T-helper 2 cell (primary cell): ENCODE data around the gene RALGAPB.
"Not testable (repeated sequence)": the region's sequence is repeated elsewhere in the genome, so short reads cannot be mapped to it uniquely, and the experiment has no call there.

Source experiments
- DNase-seq, 5 experiments: peaks; one replicate each; pipeline versions ENCODE4 v3.0.0 to v3.0.0-alpha.2; 2012 to 2022

The RALGAPB gene

GRCh38 chr20:38497246-38497935 lies 24.7 kb downstream of the RALGAPB start:
- DNase-seq = no peak

GRCh38 chr20:38498909-38499308 lies 26.3 kb downstream of the RALGAPB start:
- no peak for DNase-seq

GRCh38 chr20:38499366-38499765 lies 26.7 kb downstream of the RALGAPB start:
- no peak for DNase-seq

GRCh38 chr20:38501858-38502436 lies 29.3 kb downstream of the RALGAPB start:
- DNase-seq = no peak

GRCh38 chr20:38504368-38505090 lies 31.9 kb downstream of the RALGAPB start:
- no peak for DNase-seq

GRCh38 chr20:38505091-38505455 lies 32.4 kb downstream of the RALGAPB start:
- no peak for DNase-seq

- DNase-seq = not testable (repeated sequence)
These were observed 39.1 kb downstream of the RALGAPB start for GRCh38 chr20:38511726-38512125.

GRCh38 chr20:38514185-38514584 lies 41.5 kb downstream of the RALGAPB start:
- no peak for DNase-seq

- no peak for DNase-seq
These were observed 42.3 kb downstream of the RALGAPB start for GRCh38 chr20:38514947-38515346.

- DNase-seq = no peak
These were observed 43.0 kb downstream of the RALGAPB start for GRCh38 chr20:38515631-38516030.

- no peak for DNase-seq
These were observed 46.8 kb downstream of the RALGAPB start for GRCh38 chr20:38519426-38519825.

GRCh38 chr20:38520261-38520660 lies 47.6 kb downstream of the RALGAPB start:
- no peak for DNase-seq

- DNase-seq = no peak
These were observed 51.1 kb downstream of the RALGAPB start for GRCh38 chr20:38523697-38524096.

- DNase-seq = no peak
These were observed 55.5 kb downstream of the RALGAPB start for GRCh38 chr20:38528167-38528566.

- no peak for DNase-seq
These were observed 58.4 kb downstream of the RALGAPB start for GRCh38 chr20:38531021-38531420.

GRCh38 chr20:38534756-38535155 lies 62.1 kb downstream of the RALGAPB start:
- peak in 2 of 5 experiments; percentile 1 to 4 for DNase-seq

GRCh38 chr20:38536310-38536709 lies 63.7 kb downstream of the RALGAPB start:
- DNase-seq = no peak

- no peak for DNase-seq
These were observed 64.5 kb downstream of the RALGAPB start for GRCh38 chr20:38537176-38537575.

- DNase-seq = no peak
These were observed 66.1 kb downstream of the RALGAPB start for GRCh38 chr20:38538789-38539188.

- no peak for DNase-seq
These were observed 70.6 kb downstream of the RALGAPB start for GRCh38 chr20:38543014-38543906.

- no peak for DNase-seq
These were observed 73.1 kb downstream of the RALGAPB start for GRCh38 chr20:38545771-38546170.

- no peak for DNase-seq
These were observed 74.8 kb downstream of the RALGAPB start for GRCh38 chr20:38547288-38548085.
